ENCODE results near the gene SMPD3.

- peak in 2 of 3 donors; percentile 13 to 33 for TF ChIP-seq CTCF (IDR thresholded peaks at IDR 0.05)
- TF ChIP-seq POLR2A (IDR thresholded peaks at IDR 0.05), result no peak
These were observed 137.4 kb downstream of the SMPD3 start, which contains the start of the genes PRMT7 and SLC7A6OS for GRCh38 chr16:68310774-68311511.
